Peyer's patch (tissue), 4 donors: ENCODE results near the gene ZNF655. TPM values are rescaled to one million over a fixed set of nuclear protein-coding genes. Genes with fewer than 3 reads are reported as not detected.
"Not testable (repeated sequence)": the region's sequence is repeated elsewhere in the genome, so short reads cannot be mapped to it uniquely, and the experiment has no call there.

Experiments
- DNase-seq, 3 donors: peaks; one replicate each; pipeline ENCODE4 v3.0.0-alpha.2; 2017 to 2019
- H3K27ac ChIP-seq, 4 donors: fragments of 200-600 bp; sonication (generic); one replicate each; pipeline ENCODE4 v1.5.1; 2016 to 2019
- H3K27me3 ChIP-seq, 2 donors: fragments of 200-600 bp; sonication (generic); one replicate each; pipeline ENCODE4 v1.5.1; 2019
- H3K36me3 ChIP-seq, 3 donors: fragments of 200-600 bp; sonication (generic); one replicate each; pipeline ENCODE4 v1.5.1; 2016 to 2019
- H3K4me1 ChIP-seq, 4 donors: fragments of 200-600 bp; sonication (generic); one replicate each; pipeline ENCODE4 v1.5.1; 2016 to 2019
- H3K4me3 ChIP-seq, 4 donors: fragments of 200-600 bp; sonication (generic); 1 replicate in 3 of 4; 2 replicates in 1 of 4; pipeline ENCODE4 v1.5.1; 2016 to 2019; ENCODE audit warnings: mild to moderate bottlenecking in 1 of 4
- H3K9me3 ChIP-seq, 4 donors: fragments of 200-600 bp; sonication (generic); one replicate each; pipeline ENCODE4 v1.5.1; 2016 to 2019; ENCODE audit warnings: mild to moderate bottlenecking in 1 of 4
- POLR2A ChIP-seq, 2 donors: fragments of 450-650 bp; IDR thresholded peaks; one replicate each; pipeline ENCODE4 v1.5.1; 2017; ENCODE audit warnings: antibody characterized with exemption in 2 of 2, mild to moderate bottlenecking in 2 of 2, moderate library complexity in 2 of 2
- total RNA-seq, 4 donors: library from RNA; depleted of rRNA; stranded (reverse); fragments of >200 nt; gene quantifications; one replicate each; pipeline ENCODE4 v1.1.0, GENCODE V29; 2016
- TF ChIP-seq, protein P1 (sequence below), 6 experiments: fragments of 450-650 bp in 4 of 6; fragments of 200-600 bp in 2 of 6; sonication (generic) in 1 of 6; IDR thresholded peaks; one replicate each; pipeline ENCODE4 v1.5.1; 2017 to 2019; ENCODE audit warnings: antibody characterized with exemption in 6 of 6, mild to moderate bottlenecking in 3 of 6, moderate library complexity in 1 of 6

ZNF655 gene
- total RNA-seq, 4 donors from 2014 or later: 111 to 169 (median 139) TPM

DNA sequence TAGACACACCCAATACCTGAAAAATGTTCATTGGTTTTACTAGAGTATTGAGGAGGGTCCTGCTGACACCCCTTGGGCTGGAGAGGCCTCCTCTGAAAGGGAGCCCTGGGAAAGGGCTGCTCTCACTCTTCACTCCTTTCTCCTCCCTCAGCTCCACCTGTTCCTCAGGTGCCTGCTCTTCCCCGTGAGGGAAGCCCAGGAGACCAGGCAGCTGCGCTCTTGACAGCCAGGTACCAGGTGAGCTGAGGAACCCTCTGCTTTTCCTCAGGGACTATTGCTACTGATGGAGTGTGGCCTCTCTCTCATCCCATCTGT, 3.3 kb downstream of the ZNF655 start:
- Histone ChIP-seq H3K36me3 (peaks cover 0 to 62% (median 0%) of the 10 kb centered on the region in 3 donors), H3K27ac (no peak overlapping the region), H3K27me3 (no peaks in the 10 kb centered on the region), H3K4me3 (no peak overlapping the region), H3K4me1 (peaks cover 0 to 32% (median 9%) of the 10 kb centered on the region in 4 donors), H3K9me3 (no peaks in the 10 kb centered on the region)
- no peak for DNase-seq
- TF ChIP-seq POLR2A (IDR thresholded peaks at IDR 0.05): no peak
- TF ChIP-seq, protein P1, sequence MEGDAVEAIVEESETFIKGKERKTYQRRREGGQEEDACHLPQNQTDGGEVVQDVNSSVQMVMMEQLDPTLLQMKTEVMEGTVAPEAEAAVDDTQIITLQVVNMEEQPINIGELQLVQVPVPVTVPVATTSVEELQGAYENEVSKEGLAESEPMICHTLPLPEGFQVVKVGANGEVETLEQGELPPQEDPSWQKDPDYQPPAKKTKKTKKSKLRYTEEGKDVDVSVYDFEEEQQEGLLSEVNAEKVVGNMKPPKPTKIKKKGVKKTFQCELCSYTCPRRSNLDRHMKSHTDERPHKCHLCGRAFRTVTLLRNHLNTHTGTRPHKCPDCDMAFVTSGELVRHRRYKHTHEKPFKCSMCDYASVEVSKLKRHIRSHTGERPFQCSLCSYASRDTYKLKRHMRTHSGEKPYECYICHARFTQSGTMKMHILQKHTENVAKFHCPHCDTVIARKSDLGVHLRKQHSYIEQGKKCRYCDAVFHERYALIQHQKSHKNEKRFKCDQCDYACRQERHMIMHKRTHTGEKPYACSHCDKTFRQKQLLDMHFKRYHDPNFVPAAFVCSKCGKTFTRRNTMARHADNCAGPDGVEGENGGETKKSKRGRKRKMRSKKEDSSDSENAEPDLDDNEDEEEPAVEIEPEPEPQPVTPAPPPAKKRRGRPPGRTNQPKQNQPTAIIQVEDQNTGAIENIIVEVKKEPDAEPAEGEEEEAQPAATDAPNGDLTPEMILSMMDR (IDR thresholded peaks at IDR 0.05): no peak

DNA sequence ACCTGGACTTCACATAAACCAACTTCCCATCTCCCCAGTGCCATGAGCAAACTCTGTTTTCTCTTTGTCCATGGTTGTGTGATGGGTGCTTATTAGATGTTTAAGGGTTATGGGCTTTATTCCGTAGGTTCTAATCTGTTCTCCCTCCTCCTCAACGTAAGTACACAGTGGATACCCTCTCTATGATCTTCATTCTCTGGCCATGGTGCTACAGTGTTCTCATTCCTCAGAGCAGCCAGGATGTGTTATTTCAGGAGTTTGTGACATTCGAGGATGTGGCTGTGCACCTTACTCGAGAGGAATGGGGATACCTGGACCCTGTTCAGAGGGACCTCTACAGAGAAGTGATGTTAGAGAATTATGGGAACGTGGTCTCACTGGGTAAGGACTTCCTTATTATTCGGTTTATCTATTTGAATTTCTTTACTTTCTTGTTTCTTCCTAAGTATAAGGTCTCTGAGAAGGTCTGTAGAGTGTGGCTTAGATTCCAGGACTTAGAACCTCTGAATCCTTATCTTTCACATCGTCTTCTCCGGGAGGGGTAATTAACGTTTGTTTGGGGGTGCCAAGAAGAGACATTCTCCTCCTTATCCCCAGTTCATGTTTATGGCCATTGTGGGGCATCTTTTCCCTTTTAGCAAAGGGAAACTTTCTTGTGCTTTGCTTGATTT, 3.8 kb downstream of the ZNF655 start:
- Histone ChIP-seq H3K4me3 (no peak overlapping the region), H3K9me3 (no peaks in the 10 kb centered on the region), H3K27ac (peak overlapping the region in 1 of 4 donors; percentile 22), H3K4me1 (peaks cover 0 to 27% (median 8%) of the 10 kb centered on the region in 4 donors), H3K36me3 (peaks cover 0 to 67% (median 0%) of the 10 kb centered on the region in 3 donors), H3K27me3 (no peaks in the 10 kb centered on the region)
- no peak for DNase-seq
- TF ChIP-seq, protein P1 (IDR thresholded peaks at IDR 0.05): no peak
- TF ChIP-seq POLR2A (IDR thresholded peaks at IDR 0.05): no peak

DNA sequence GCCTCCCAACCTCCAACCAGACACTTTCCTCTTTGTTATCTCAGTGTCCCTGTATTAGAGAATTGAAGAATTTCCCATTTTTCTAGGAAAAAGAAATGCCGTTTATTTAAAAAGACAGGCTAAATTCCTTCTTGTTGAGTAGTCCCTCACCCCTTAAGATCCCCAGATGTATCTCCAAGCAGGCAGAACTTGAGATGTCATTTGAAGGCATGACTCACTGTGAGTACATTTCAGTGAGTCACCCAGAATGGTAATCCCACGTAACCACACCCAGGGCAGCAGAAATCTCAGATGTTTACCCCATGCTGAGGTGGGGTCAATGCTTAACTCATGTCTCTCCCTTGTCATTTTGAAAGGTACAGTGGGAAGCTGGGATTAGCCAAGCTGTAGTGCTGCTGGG, 4.4 kb downstream of the ZNF655 start:
- H3K9me3 ChIP-seq: no peaks in the 10 kb centered on the region
- H3K4me3 ChIP-seq: no peak overlapping the region
- H3K27ac ChIP-seq: peak overlapping the region in 1 of 4 donors; percentile 22
- TF ChIP-seq POLR2A (IDR thresholded peaks at IDR 0.05): no peak
- TF ChIP-seq, protein P1 (IDR thresholded peaks at IDR 0.05): no peak
- peaks cover 0 to 69% (median 0%) of the 10 kb centered on the region in 3 donors for H3K36me3 ChIP-seq
- H3K27me3 ChIP-seq: no peaks in the 10 kb centered on the region
- DNase-seq: peak in 1 of 3 donors; percentile 64
- peaks cover 0 to 25% (median 5%) of the 10 kb centered on the region in 4 donors for H3K4me1 ChIP-seq

DNA sequence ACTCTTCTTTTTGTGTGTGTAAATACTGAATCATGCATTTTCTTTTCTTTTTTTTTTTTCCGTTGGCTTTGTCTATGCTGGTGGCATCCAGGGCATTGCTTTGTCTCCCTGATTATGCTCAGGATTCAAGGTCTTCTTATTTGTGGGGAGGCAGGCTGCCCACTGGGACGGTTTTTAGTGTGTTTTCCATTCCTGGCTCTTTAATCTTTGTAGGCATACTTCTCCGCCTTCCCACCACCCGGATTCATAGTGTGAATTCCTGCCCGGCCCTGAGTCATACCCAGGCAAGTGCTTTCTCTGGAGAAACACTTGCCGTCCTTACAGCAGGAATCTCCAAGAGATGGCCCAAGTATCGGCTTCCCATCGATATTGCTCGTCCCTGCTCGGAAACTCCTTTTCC, 5.2 kb downstream of the ZNF655 start:
- peaks cover 0 to 73% (median 0%) of the 10 kb centered on the region in 3 donors for H3K36me3 ChIP-seq
- peaks cover 0 to 25% (median 5%) of the 10 kb centered on the region in 4 donors for H3K4me1 ChIP-seq
- no peak overlapping the region for H3K27ac ChIP-seq

DNA sequence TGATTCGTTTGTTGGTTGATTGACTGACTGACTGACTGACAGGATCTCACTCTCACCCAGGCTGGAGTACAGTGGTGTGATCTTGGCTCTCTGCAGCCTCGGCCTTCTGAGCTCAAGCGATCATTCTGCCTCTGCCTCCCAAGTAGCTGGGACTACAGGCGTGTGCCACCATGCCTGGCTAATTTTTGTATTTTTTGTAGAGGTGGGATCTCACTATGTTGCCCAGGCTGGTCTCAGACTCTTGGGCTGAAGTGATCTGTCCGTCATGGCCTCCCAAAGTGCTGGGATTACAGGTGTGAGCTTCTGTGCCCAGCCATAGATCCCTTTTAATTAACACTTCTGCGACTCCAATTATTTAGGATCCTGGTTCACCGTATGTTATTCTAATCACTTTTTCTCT, 10.3 kb downstream of the ZNF655 start:
- not testable (repeated sequence) for H3K27ac ChIP-seq, H3K4me1 ChIP-seq, H3K9me3 ChIP-seq, DNase-seq, H3K27me3 ChIP-seq, H3K4me3 ChIP-seq
- peaks cover 0 to 84% (median 0%) of the 10 kb centered on the region in 3 donors for H3K36me3 ChIP-seq

More for the DNA sequence above, 5.2 kb downstream of the ZNF655 start:
- no peaks in the 10 kb centered on the region for H3K9me3 ChIP-seq
- no peak for DNase-seq
- H3K4me3 ChIP-seq: no peak overlapping the region
- TF ChIP-seq, protein P1 (IDR thresholded peaks at IDR 0.05): no peak
- TF ChIP-seq POLR2A (IDR thresholded peaks at IDR 0.05): no peak
- no peaks in the 10 kb centered on the region for H3K27me3 ChIP-seq

DNA sequence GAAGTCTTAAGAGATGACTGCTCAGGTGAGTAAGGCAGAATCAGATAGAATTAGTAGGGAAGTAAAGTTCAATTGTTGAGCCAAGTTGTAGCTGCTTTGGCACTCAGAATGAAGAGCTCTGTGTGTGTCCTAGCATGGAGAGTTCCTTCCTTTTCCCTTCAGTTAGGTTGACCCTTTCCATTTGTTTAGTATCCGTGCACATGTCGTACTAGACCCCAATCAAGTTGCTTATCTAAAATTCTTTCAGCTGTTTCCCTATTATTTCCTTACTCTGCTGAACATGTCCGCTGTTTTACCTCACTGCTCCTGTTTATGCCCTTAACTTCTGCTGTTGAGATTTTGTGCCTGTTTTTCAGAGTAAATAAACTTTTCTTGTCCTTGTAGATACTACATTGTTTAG, 13.3 kb downstream of the ZNF655 start:
- Histone ChIP-seq H3K4me1 (no peaks in the 10 kb centered on the region), H3K9me3 (no peaks in the 10 kb centered on the region), H3K27me3 (no peaks in the 10 kb centered on the region), H3K4me3 (no peak overlapping the region), H3K36me3 (peaks cover 0 to 60% (median 0%) of the 10 kb centered on the region in 3 donors), H3K27ac (no peak overlapping the region)
- DNase-seq: no peak
- TF ChIP-seq POLR2A (IDR thresholded peaks at IDR 0.05): no peak
- TF ChIP-seq, protein P1 (IDR thresholded peaks at IDR 0.05): no peak
